GM12874 (cell line): Measurements from ENCODE around the gene PIM1.

Experiments
- CTCF ChIP-seq: IDR thresholded peaks from 2 replicates; pipeline ENCODE4 v1.5.1; 2011; ENCODE audit warnings: low read depth, mild to moderate bottlenecking, control low read depth, low read length, moderate library complexity; ENCODE audit not compliant: insufficient read depth

The PIM1 gene

GRCh38 chr6:37126961-37127616 lies 42.9 kb upstream of the PIM1 start:
- no peak for TF ChIP-seq CTCF

GRCh38 chr6:37127961-37128862 lies 41.7 kb upstream of the PIM1 start:
- no peak for TF ChIP-seq CTCF

- no peak for TF ChIP-seq CTCF
These were observed 40.4 kb upstream of the PIM1 start for GRCh38 chr6:37129566-37129965.

GRCh38 chr6:37130704-37131103 lies 39.2 kb upstream of the PIM1 start:
- no peak for TF ChIP-seq CTCF

GRCh38 chr6:37131104-37131959 lies 38.6 kb upstream of the PIM1 start:
- no peak for TF ChIP-seq CTCF

- no peak for TF ChIP-seq CTCF
These were observed 38.0 kb upstream of the PIM1 start for GRCh38 chr6:37131960-37132253.

- no peak for TF ChIP-seq CTCF
These were observed 35.9 kb upstream of the PIM1 start for GRCh38 chr6:37134036-37134395.
